Left ventricle myocardium inferior (tissue), 1 donor: ENCODE results near the gene DUSP1. TPM values are rescaled to one million over a fixed set of nuclear protein-coding genes. Genes with fewer than 3 reads are reported as not detected.

ENCODE experiments used
- DNase-seq: peaks from one replicate; pipeline ENCODE4 v3.0.0-alpha.2; 2020
- H3K27ac ChIP-seq: fragments of 200-600 bp; replicated peaks from 2 replicates; pipeline ENCODE4 v1.8.0; 2021
- H3K27me3 ChIP-seq: fragments of 200-600 bp; 2 replicates; pipeline ENCODE4 v1.8.0; 2021; ENCODE audit warnings: low read depth
- H3K36me3 ChIP-seq: fragments of 200-600 bp; 2 replicates; pipeline ENCODE4 v1.8.0; 2021
- H3K4me1 ChIP-seq: fragments of 200-600 bp; 2 replicates; pipeline ENCODE4 v1.8.0; 2021
- H3K4me3 ChIP-seq: fragments of 200-600 bp; 2 replicates; pipeline ENCODE4 v1.8.0; 2021; ENCODE audit warnings: mild to moderate bottlenecking, moderate library complexity
- H3K9me3 ChIP-seq: fragments of 200-600 bp; replicated peaks from 2 replicates; pipeline ENCODE4 v1.8.0; 2021
- intact Hi-C: fragments of 100-400 bp; cut with micrococcal nuclease; formaldehyde crosslinking; loops from one replicate; pipeline ENCODE4 v1.11.0; 2022
- total RNA-seq: library from RNA; stranded (reverse); fragmentation: NEBNext Ultra II Directional; extraction: Animal tissue kit (Norgen Biotek cat#: 25700); gene quantifications from one replicate; pipeline ENCODE4 v1.2.1, GENCODE V29; 2021
- TF ChIP-seq, protein P1 (sequence below): fragments of 200-600 bp; IDR thresholded peaks from 2 replicates; pipeline ENCODE4 v1.8.0; 2021; ENCODE audit warnings: antibody characterized with exemption, mild to moderate bottlenecking, borderline replicate concordance
- donor health status: DM: no; HTN: yes; CAD: no; lungs with severe emphysema.

Gene DUSP1
- total RNA-seq, 1 donor from 2014 or later = 85.0 TPM

DNA sequence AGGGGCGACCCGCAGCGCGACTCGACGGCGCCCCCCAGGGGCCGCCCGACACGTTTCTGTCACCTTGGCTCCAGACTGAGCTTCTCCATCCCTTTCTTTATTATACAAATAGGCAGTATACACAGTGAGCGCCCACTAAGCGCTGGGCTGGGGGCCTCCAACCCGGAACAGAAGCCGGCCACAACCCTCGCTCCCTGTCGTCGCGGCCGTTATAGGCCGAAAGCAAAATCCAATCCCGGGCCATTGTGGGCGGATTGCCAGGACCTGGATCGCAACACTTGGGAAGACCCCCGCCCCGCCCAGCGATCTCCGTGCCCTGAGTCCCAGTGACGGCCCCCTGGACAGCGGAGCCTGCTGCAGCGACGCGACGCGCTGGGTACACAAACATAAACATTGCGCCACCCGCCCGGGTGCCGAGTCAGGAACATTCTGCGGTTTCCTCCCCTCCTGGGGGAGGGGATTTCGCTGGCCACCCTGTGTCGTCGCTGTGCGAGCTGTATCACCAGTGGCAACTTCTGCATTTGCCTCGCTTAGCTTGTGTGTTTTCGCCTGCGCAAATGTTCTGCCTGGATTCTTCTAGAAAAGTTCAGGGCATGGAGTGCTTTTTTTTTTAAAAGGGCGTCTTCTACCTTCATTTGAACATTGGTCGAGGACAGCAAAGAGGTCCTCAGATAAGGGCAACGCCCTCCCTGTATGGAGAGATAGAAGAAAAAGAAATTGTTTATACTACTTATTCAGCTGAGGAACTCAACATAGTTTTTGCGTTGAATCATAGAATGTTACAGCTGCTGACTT, 1.3 kb upstream of the DUSP1 start:
- H3K4me3 ChIP-seq = peak overlapping the region; percentile 84
- H3K27me3 ChIP-seq = no peaks in the 10 kb centered on the region
- TF ChIP-seq, protein P1, sequence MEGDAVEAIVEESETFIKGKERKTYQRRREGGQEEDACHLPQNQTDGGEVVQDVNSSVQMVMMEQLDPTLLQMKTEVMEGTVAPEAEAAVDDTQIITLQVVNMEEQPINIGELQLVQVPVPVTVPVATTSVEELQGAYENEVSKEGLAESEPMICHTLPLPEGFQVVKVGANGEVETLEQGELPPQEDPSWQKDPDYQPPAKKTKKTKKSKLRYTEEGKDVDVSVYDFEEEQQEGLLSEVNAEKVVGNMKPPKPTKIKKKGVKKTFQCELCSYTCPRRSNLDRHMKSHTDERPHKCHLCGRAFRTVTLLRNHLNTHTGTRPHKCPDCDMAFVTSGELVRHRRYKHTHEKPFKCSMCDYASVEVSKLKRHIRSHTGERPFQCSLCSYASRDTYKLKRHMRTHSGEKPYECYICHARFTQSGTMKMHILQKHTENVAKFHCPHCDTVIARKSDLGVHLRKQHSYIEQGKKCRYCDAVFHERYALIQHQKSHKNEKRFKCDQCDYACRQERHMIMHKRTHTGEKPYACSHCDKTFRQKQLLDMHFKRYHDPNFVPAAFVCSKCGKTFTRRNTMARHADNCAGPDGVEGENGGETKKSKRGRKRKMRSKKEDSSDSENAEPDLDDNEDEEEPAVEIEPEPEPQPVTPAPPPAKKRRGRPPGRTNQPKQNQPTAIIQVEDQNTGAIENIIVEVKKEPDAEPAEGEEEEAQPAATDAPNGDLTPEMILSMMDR = peak; percentile 86
- peaks cover 28% of the 10 kb centered on the region for H3K36me3 ChIP-seq
- H3K27ac ChIP-seq = peak overlapping the region; percentile 98
- peak; percentile 89 for DNase-seq
- H3K4me1 ChIP-seq = peaks cover 58% of the 10 kb centered on the region
- intact Hi-C loops = loop anchor here (10.0 kb wide), 1 partner anchor 162 kb away; no protein-coding TSS in a partner anchor
- no peaks in the 10 kb centered on the region for H3K9me3 ChIP-seq

DNA sequence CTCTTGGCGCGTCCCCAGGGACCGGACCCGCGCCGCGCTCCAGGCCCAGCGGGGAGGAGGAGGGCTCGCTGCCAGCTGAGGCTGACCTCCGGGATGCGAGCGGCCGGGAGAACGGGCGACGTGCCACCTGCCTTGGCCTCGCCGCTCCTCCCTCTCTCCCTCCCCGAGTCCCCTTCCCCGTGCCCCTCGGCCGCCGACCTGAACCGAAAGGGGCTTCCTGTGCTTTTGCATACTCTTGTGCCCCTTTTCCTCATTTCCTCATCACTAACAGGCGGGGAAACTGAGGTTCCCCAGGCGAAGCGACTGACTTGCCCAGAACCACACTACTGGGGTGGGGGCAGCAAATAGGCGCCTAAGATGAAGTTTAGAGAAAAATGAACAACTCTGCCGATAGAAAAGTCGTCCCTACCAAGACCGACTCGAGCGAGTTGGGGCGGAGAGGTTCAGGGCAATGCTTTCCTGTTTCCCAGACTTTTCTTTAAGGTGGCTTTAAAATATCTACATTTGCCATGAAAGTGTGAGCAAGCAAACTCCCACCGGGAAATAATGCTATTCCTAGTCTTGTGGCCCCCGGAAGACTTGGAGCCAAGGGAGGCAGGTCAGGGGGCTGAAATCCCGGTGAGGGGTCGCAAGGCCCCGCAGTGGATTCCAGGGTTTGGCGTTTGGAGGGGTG, 580 bp upstream of the DUSP1 start:
- H3K36me3 ChIP-seq = peaks cover 34% of the 10 kb centered on the region
- TF ChIP-seq, protein P1 = no peak
- H3K9me3 ChIP-seq = no peaks in the 10 kb centered on the region
- H3K4me3 ChIP-seq = peak overlapping the region; percentile 84
- intact Hi-C loops = loop anchor here (2.0 to 10.0 kb wide), 2 partner anchors 97 to 163 kb away; no protein-coding TSS in a partner anchor
- H3K27ac ChIP-seq = peak overlapping the region; percentile 98
- no peak for DNase-seq
- H3K4me1 ChIP-seq = peaks cover 59% of the 10 kb centered on the region
- H3K27me3 ChIP-seq = no peaks in the 10 kb centered on the region

DNA sequence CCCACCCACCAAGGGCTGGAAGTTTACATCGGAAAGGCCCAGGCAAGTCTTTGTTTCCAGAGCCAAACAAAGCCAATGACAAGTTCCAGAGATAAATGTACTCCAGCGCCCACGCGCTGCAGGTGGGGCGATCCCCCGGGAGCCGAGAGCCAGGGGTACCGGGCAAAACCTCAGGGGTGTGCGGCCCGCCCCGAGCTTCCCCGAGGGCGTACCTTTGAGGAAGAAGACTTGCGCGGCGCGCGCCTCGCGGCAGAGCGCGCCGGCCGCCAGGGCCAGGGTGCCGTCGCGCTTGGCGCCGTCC, 671 bp downstream of the DUSP1 start:
- DNase-seq = no peak

DNA sequence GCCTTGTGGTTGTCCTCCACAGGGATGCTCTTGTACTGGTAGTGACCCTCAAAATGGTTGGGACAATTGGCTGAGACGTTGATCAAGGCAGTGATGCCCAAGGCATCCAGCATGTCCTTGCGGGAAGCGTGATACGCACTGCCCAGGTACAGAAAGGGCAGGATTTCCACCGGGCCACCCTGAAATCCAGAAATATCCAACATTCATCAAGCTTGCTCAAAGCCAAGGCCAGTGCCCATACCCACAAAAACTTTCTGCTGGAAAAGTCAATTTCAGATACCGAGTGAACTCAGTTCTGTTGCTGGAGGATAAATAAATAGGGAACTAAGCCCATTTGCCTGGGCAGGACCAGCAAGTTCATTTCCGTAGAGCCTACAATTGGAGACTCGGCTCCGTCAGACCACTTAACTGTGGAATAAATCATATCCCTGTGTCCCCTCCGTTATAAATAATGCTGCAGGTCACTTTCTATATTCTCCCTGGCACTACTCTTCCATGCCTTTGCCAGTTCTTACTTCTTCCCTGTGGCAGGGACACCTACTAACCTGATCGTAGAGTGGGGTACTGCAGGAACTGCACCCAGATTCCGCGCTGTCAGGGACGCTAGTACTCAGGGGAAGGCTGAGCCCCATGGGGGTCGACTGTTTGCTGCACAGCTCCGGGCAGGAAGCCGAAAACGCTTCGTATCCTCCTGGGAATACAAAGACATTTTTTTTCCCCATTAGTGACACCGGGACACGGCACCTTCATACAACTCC, 1.2 kb downstream of the DUSP1 start:
- Histone ChIP-seq H3K4me3 (peak overlapping the region; percentile 84), H3K4me1 (peaks cover 75% of the 10 kb centered on the region), H3K27me3 (no peaks in the 10 kb centered on the region), H3K27ac (peak overlapping the region; percentile 98), H3K36me3 (peaks cover 34% of the 10 kb centered on the region), H3K9me3 (no peaks in the 10 kb centered on the region)
- TF ChIP-seq, protein P1 = no peak
- intact Hi-C loops = loop anchor here (2.0 to 10.0 kb wide), 2 partner anchors 99 to 165 kb away; no protein-coding TSS in a partner anchor
- no peak for DNase-seq

More for the DNA sequence above, 671 bp downstream of the DUSP1 start:
- Histone ChIP-seq H3K4me1 (peaks cover 72% of the 10 kb centered on the region), H3K36me3 (peaks cover 34% of the 10 kb centered on the region), H3K9me3 (no peaks in the 10 kb centered on the region), H3K4me3 (peak overlapping the region; percentile 84), H3K27me3 (no peaks in the 10 kb centered on the region), H3K27ac (peak overlapping the region; percentile 98)
- intact Hi-C loops = loop anchor here (2.0 to 10.0 kb wide), 2 partner anchors 98 to 164 kb away; no protein-coding TSS in a partner anchor
- TF ChIP-seq, protein P1 = no peak

DNA sequence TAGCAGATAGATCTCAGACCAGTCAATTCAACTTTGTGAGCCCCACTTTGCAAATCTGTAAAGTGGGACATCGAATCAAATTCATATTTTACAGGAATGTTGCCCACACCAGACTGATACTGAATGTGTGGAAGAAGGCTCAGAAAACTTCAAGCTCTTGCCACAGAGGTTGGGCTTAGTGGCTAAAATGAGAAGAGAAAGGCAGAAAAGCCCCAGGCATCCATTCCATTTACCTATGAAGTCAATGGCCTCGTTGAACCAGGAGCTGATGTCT, 1.7 kb downstream of the DUSP1 start:
- no peak for DNase-seq
- Histone ChIP-seq H3K9me3 (no peaks in the 10 kb centered on the region), H3K27ac (peak overlapping the region; percentile 98), H3K27me3 (no peaks in the 10 kb centered on the region), H3K36me3 (peaks cover 34% of the 10 kb centered on the region), H3K4me1 (peaks cover 81% of the 10 kb centered on the region), H3K4me3 (peak overlapping the region; percentile 84)
- intact Hi-C loops = no loop called here
- TF ChIP-seq, protein P1 = no peak
